GM12878 (cell line): ENCODE measurements around the gene EPX. TPM values are rescaled to one million over a fixed set of nuclear protein-coding genes. Genes with fewer than 3 reads are reported as not detected.

Experiments used
- ATAC-seq: fragments of 200-7000 bp; cut with Tn5 transposase; 3 replicates; pipeline ENCODE4 v1.9.1; 2020; ENCODE audit warnings: mild to moderate bottlenecking, moderate library complexity
- BruUV-seq: library from RNA; stranded (reverse); fragments of 400-500 nt; replicated peaks from 2 replicates; lab custom pipeline; 2021; lab: Mats Ljungman, UMichigan
- CTCF ChIA-PET: fragments of 300-600 bp; sonication (Branson Sonifier 250); formaldehyde crosslinking; extraction: SDS; loops from one replicate; lab custom pipeline; 2021; ENCODE audit warnings: inconsistent platforms; lab: Yijun Ruan, JAX
- POLR2A ChIA-PET: fragments of 350-600 bp; formaldehyde crosslinking; extraction: SDS; loops from one replicate; lab custom pipeline; 2021; ENCODE audit warnings: inconsistent platforms; lab: Charles Lee
- RAD21 ChIA-PET: fragments of 300-600 bp; sonication (Branson Sonifier 250); formaldehyde crosslinking; loops from one replicate; lab custom pipeline; 2023; ENCODE audit warnings: antibody characterized with exemption; ENCODE audit not compliant: unreplicated experiment; lab: Charles Lee
- SMC1A ChIA-PET: fragments of 300-600 bp; sonication (Branson Sonifier 250); formaldehyde crosslinking; loops from one replicate; lab custom pipeline; 2023; ENCODE audit not compliant: unreplicated experiment, uncharacterized antibody; lab: Charles Lee
- DNase-seq: peaks from one replicate; pipeline ENCODE4 v3.0.0-alpha.2; 2011; ENCODE audit warnings: low read depth, low spot score
- FAIRE-seq: peaks from 3 replicates; lab custom pipeline; 2011; peaks lifted over from hg19 to GRCh38; lab: Jason Lieb, UNC
- H2AFZ ChIP-seq: 2 replicates; pipeline ENCODE4 v1.6.0; 2011; ENCODE audit warnings: low read depth, low read length, control low read depth; ENCODE audit not compliant: control insufficient read depth
- H3K27ac ChIP-seq: 2 replicates; pipeline ENCODE4 v1.5.1; 2011; ENCODE audit warnings: control low read depth; ENCODE audit not compliant: control insufficient read depth, insufficient read depth
- H3K27me3 ChIP-seq, 2 experiments: replicated peaks in 1 of 2; 2 replicates each; pipeline versions ENCODE4 v1.6.0 to v1.6.1; 2011; ENCODE audit warnings: low read length in 1 of 2; ENCODE audit not compliant: control insufficient read depth in 2 of 2, insufficient read depth in 2 of 2
- H3K36me3 ChIP-seq, 2 experiments: 2 replicates each; pipeline ENCODE4 v1.5.1; 2011; ENCODE audit warnings: low read length in 1 of 2; ENCODE audit not compliant: control insufficient read depth in 2 of 2, insufficient read depth in 2 of 2
- H3K4me1 ChIP-seq: 2 replicates; pipeline ENCODE4 v1.6.1; 2011; ENCODE audit warnings: mild to moderate bottlenecking, low read length, moderate library complexity, mixed read lengths; ENCODE audit not compliant: control insufficient read depth, insufficient read depth
- H3K4me2 ChIP-seq: 2 replicates; pipeline ENCODE4 v1.6.0; 2011; ENCODE audit warnings: control low read depth; ENCODE audit not compliant: control insufficient read depth, insufficient read depth
- H3K4me3 ChIP-seq: fragments of 200-600 bp; sonication (generic); 2 replicates; pipeline ENCODE4 v1.5.1; 2016
- H3K79me2 ChIP-seq: 2 replicates; pipeline ENCODE4 v1.6.0; 2011; ENCODE audit warnings: low read length; ENCODE audit not compliant: control insufficient read depth, insufficient read depth
- H3K9ac ChIP-seq: 2 replicates; pipeline ENCODE4 v1.8.0; 2011; ENCODE audit warnings: low read length, control low read depth, mixed read lengths; ENCODE audit not compliant: control insufficient read depth, insufficient read depth
- H3K9me3 ChIP-seq: replicated peaks from 3 replicates; pipeline ENCODE4 v1.5.1; 2011; ENCODE audit warnings: mild to moderate bottlenecking, low read length; ENCODE audit not compliant: control insufficient read depth, insufficient read depth
- H4K20me1 ChIP-seq: 2 replicates; pipeline ENCODE4 v1.6.0; 2011; ENCODE audit not compliant: control insufficient read depth, insufficient read depth
- BHLHE40 ChIP-seq, 2 experiments: fragments of 450-650 bp in 1 of 2; IDR thresholded peaks; 2 replicates each; pipeline ENCODE4 v1.6.1; 2011 to 2017; ENCODE audit warnings: low read depth in 2 of 2, borderline replicate concordance in 1 of 2, improper control_type of control experiment in 1 of 2, low read length in 1 of 2, mild to moderate bottlenecking in 1 of 2
- KDM1A ChIP-seq: fragments of 200-600 bp; sonication (generic); IDR thresholded peaks from 2 replicates; pipeline ENCODE4 v1.6.1; 2016; ENCODE audit warnings: borderline replicate concordance
- MEF2A ChIP-seq: IDR thresholded peaks from 2 replicates; pipeline ENCODE4 v1.6.1; 2011; ENCODE audit warnings: low read depth, mild to moderate bottlenecking, low read length, moderate library complexity; ENCODE audit not compliant: insufficient read depth
- NR2C1 ChIP-seq: fragments of 450-650 bp; IDR thresholded peaks from 2 replicates; pipeline ENCODE4 v1.6.1; 2017; ENCODE audit warnings: antibody characterized with exemption, mild to moderate bottlenecking, moderate library complexity
- NR2C2 ChIP-seq: IDR thresholded peaks from 2 replicates; pipeline ENCODE4 v1.6.1; 2011; ENCODE audit warnings: borderline replicate concordance, low read depth; ENCODE audit not compliant: control insufficient read depth, insufficient read length
- PAX8 ChIP-seq: fragments of 450-650 bp; IDR thresholded peaks from 2 replicates; pipeline ENCODE4 v1.6.1; 2017; ENCODE audit warnings: mild to moderate bottlenecking, moderate library complexity
- POLR2A ChIP-seq: IDR thresholded peaks from 2 replicates; pipeline ENCODE4 v1.6.1; 2011; ENCODE audit warnings: low read depth, mild to moderate bottlenecking, low read length
- POU2F2 ChIP-seq: IDR thresholded peaks from 3 replicates; pipeline ENCODE4 v1.6.1; 2011; ENCODE audit warnings: low read depth, mild to moderate bottlenecking, low read length, borderline replicate concordance
- YY1 ChIP-seq: IDR thresholded peaks from 2 replicates; pipeline ENCODE4 v1.6.1; 2011; ENCODE audit warnings: low read depth, mild to moderate bottlenecking, low read length
- ZNF207 ChIP-seq: fragments of 450-650 bp; IDR thresholded peaks from 2 replicates; pipeline ENCODE4 v1.6.1; 2014; ENCODE audit warnings: antibody characterized with exemption, mild to moderate bottlenecking, borderline replicate concordance
- ZNF384 ChIP-seq: IDR thresholded peaks from 2 replicates; pipeline ENCODE4 v1.6.1; 2012; ENCODE audit warnings: low read depth, mild to moderate bottlenecking, low read length, improper control_type of control experiment, borderline replicate concordance
- WGBS: methylation state at CpG from one replicate; pipeline ENCODE4 v1.1.6; 2016; ENCODE audit warnings: low lambda C conversion rate; ENCODE audit not compliant: insufficient replicate concordance, insufficient coverage; ENCODE audit errors: missing lambda C conversion rate; 5-methylcytosine and 5-hydroxymethylcytosine counted together
- in situ Hi-C: fragments of 300-500 bp; cut with MboI; formaldehyde crosslinking; loops from 9 replicates; pipeline ENCODE4 v1.14.3; 2018; ENCODE audit warnings: mixed read lengths
- intact Hi-C: fragments of 100-400 bp; cut with micrococcal nuclease; formaldehyde crosslinking; loops from one replicate; pipeline ENCODE4 v1.14.2; 2022; ENCODE audit not compliant: unreplicated experiment
- polyA plus RNA-seq, 11 experiments: library from polyadenylated mRNA; depleted of rRNA in 4 of 11; unstranded in 6 of 11; stranded (reverse) in 5 of 11; fragments of >200 nt; fragmentation: Nextera tagmentation in 4 of 11; fragmentation: Illumina TruSeq in 1 of 11; extraction: Ambion mirVana in 4 of 11; extraction: Trizol in 1 of 11; gene quantifications; 1 replicate in 1 of 11; 2 replicates in 10 of 11; pipeline versions ENCODE4 v1.2.1 to v1.2.3, GENCODE V29; 2011 to 2016; ENCODE audit warnings: inconsistent platforms in 2 of 11, missing spikeins in 2 of 11, low read depth in 1 of 11
- total RNA-seq, 4 experiments: library from RNA; depleted of rRNA in 3 of 4; stranded (reverse); fragments of >200 nt in 3 of 4; fragmentation: Illumina TruSeq in 1 of 4; extraction: Trizol in 1 of 4; gene quantifications; 2 replicates each; pipeline versions ENCODE4 v1.2.1 to v1.2.3, GENCODE V29; 2013 to 2021
- TF ChIP-seq, protein P1 (sequence below): IDR thresholded peaks from 2 replicates; pipeline ENCODE4 v1.6.1; 2012; ENCODE audit warnings: low read depth, low read length, improper control_type of control experiment
- TF ChIP-seq, protein P2 (sequence below): IDR thresholded peaks from 2 replicates; pipeline ENCODE4 v1.6.1; 2011; ENCODE audit warnings: borderline replicate concordance, low read depth, mild to moderate bottlenecking, moderate library complexity, low read length; ENCODE audit not compliant: insufficient read depth, poor library complexity, severe bottlenecking

The EPX gene
- total and polyA plus RNA-seq, 10 of the 15 experiments (the other 5 are each of a cell fraction or from before 2014, with no cell fraction given): 0.03 TPM; not detected in 9

DNA sequence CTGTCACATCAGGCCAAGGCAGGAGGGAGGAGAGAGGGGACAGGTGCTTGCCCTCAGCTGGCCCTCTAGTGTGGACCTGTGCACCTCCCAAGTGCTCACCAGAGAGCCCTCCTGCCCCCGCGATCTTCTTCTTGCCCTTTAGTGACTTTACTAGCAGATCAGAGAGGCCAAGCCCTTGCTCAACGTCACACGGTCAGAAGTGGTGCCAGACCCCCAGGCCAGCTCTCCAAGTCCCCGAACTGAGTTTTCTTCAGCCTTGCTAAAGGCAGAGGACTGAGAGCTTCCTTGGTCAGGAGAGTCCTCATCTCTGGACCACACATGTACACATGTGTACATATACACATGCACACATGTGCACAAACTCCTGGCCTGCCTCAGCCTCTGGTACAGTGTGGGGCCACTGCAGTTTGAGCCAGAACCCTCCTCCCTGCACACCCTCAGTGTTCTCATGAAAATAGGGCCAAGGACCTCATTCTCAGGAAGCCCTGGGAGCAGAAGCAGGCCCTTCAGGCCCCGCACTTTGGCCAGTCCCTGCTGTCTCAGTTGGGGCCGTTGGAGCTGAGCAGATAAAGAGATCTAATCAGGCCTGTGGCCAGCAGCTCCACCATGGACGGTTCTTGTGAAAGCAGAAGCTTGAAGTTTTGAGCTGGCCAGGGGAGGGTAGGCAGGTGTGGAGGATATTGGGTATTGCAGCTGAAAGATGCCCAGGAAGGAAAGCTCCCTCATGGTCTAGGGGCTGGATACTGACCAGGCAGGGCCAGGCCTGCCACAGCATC lies 7.4 kb upstream of the EPX start (continued):
- TF ChIP-seq, protein P1, sequence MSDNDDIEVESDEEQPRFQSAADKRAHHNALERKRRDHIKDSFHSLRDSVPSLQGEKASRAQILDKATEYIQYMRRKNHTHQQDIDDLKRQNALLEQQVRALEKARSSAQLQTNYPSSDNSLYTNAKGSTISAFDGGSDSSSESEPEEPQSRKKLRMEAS: no peak
- TF ChIP-seq ZNF207 (no peak), MEF2A (no peak), PAX8 (no peak), YY1 (no peak), POLR2A (no peak)
- TF ChIP-seq, protein P2, sequence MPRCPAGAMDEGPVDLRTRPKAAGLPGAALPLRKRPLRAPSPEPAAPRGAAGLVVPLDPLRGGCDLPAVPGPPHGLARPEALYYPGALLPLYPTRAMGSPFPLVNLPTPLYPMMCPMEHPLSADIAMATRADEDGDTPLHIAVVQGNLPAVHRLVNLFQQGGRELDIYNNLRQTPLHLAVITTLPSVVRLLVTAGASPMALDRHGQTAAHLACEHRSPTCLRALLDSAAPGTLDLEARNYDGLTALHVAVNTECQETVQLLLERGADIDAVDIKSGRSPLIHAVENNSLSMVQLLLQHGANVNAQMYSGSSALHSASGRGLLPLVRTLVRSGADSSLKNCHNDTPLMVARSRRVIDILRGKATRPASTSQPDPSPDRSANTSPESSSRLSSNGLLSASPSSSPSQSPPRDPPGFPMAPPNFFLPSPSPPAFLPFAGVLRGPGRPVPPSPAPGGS: no peak

DNA sequence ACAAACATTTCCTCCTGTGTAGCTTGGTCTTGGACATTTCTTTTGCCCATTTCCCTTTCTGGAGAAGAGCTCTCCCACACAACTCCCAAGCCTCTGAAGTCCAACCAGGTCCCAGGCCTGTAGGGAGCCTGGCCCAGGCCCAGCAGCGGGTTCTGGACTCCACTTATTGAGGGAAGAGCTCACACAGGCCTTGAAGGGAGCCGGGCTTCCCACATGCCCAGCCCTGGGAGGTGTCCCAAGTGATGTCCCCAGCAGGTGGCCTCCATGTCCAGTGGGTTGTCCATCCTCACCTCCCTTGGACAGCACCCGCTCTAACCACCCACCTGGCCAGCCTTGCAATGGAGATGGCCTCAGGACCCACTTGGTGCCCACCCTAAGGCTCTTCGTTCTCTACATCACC lies 5.9 kb upstream of the EPX start:
- Histone ChIP-seq H2AFZ (no peak overlapping the region), H3K79me2 (no peaks in the 10 kb centered on the region), H3K4me2 (no peak overlapping the region), H3K9ac (no peak overlapping the region), H3K36me3 (no peaks in the 10 kb centered on the region), H3K27ac (no peak overlapping the region), H3K9me3 (no peaks in the 10 kb centered on the region), H3K4me3 (no peak overlapping the region), H3K27me3 (peaks cover 2 to 3% of the 10 kb centered on the region in 2 experiments; a peak in 2 of 4 replicates), H4K20me1 (no peaks in the 10 kb centered on the region), H3K4me1 (no peaks in the 10 kb centered on the region)
- in situ Hi-C loops: no loop called here
- no peak for FAIRE-seq
- ChIA-PET SMC1A (no interaction called here), POLR2A (no interaction called here), CTCF (no interaction called here), RAD21 (no interaction called here)
- WGBS: 17% methylated on average over 3 of the region's 4 CpGs
- no peak for DNase-seq
- no peak for ATAC-seq
- intact Hi-C loops: no loop called here
- no TSS peak for BruUV-seq
- TF ChIP-seq KDM1A (no peak), POU2F2 (no peak), NR2C1 (no peak), BHLHE40 (IDR thresholded peaks at IDR 0.05; ENCODE audit: borderline replicate concordance in 1 of 2, low read depth in 2 of 2, low read length in 1 of 2) (no peak), ZNF384 (no peak), NR2C2 (no peak)
